Peyer's patch (tissue), 4 donors: ENCODE measurements around the gene SHISA8. TPM values are rescaled to one million over a fixed set of nuclear protein-coding genes. Genes with fewer than 3 reads are reported as not detected.

Source experiments
- DNase-seq, 3 donors: peaks; one replicate each; pipeline ENCODE4 v3.0.0-alpha.2; 2017 to 2019
- H3K27ac ChIP-seq, 4 donors: fragments of 200-600 bp; sonication (generic); one replicate each; pipeline ENCODE4 v1.5.1; 2016 to 2019
- H3K27me3 ChIP-seq, 2 donors: fragments of 200-600 bp; sonication (generic); one replicate each; pipeline ENCODE4 v1.5.1; 2019
- H3K36me3 ChIP-seq, 3 donors: fragments of 200-600 bp; sonication (generic); one replicate each; pipeline ENCODE4 v1.5.1; 2016 to 2019
- H3K4me1 ChIP-seq, 4 donors: fragments of 200-600 bp; sonication (generic); one replicate each; pipeline ENCODE4 v1.5.1; 2016 to 2019
- H3K4me3 ChIP-seq, 4 donors: fragments of 200-600 bp; sonication (generic); 1 replicate in 3 of 4; 2 replicates in 1 of 4; pipeline ENCODE4 v1.5.1; 2016 to 2019; ENCODE audit warnings: mild to moderate bottlenecking in 1 of 4
- H3K9me3 ChIP-seq, 4 donors: fragments of 200-600 bp; sonication (generic); one replicate each; pipeline ENCODE4 v1.5.1; 2016 to 2019; ENCODE audit warnings: mild to moderate bottlenecking in 1 of 4
- CTCF ChIP-seq, 6 experiments: fragments of 450-650 bp in 4 of 6; fragments of 200-600 bp in 2 of 6; sonication (generic) in 1 of 6; IDR thresholded peaks; one replicate each; pipeline ENCODE4 v1.5.1; 2017 to 2019; ENCODE audit warnings: antibody characterized with exemption in 6 of 6, mild to moderate bottlenecking in 3 of 6, moderate library complexity in 1 of 6
- POLR2A ChIP-seq, 2 donors: fragments of 450-650 bp; IDR thresholded peaks; one replicate each; pipeline ENCODE4 v1.5.1; 2017; ENCODE audit warnings: antibody characterized with exemption in 2 of 2, mild to moderate bottlenecking in 2 of 2, moderate library complexity in 2 of 2
- total RNA-seq, 4 donors: library from RNA; depleted of rRNA; stranded (reverse); fragments of >200 nt; gene quantifications; one replicate each; pipeline ENCODE4 v1.1.0, GENCODE V29; 2016

Gene SHISA8
- total RNA-seq, 4 donors from 2014 or later: not detected

- Histone ChIP-seq H3K4me1 (peaks cover 2 to 49% (median 27%) of the 10 kb centered on the region in 4 donors), H3K27me3 (peaks cover 0 to 56% of the 10 kb centered on the region in 2 donors), H3K9me3 (no peaks in the 10 kb centered on the region), H3K4me3 (peak overlapping the region; percentile 26 to 51 (median 42)), H3K36me3 (peaks cover 0 to 20% (median 0%) of the 10 kb centered on the region in 3 donors), H3K27ac (peak overlapping the region in 1 of 4 donors; percentile 67)
- TF ChIP-seq CTCF (IDR thresholded peaks at IDR 0.05): no peak
- no peak for TF ChIP-seq POLR2A (IDR thresholded peaks at IDR 0.05)
- DNase-seq: no peak
Observed at GRCh38 chr22:41910050-41911000, 4.5 kb downstream of the SHISA8 start.

DNA sequence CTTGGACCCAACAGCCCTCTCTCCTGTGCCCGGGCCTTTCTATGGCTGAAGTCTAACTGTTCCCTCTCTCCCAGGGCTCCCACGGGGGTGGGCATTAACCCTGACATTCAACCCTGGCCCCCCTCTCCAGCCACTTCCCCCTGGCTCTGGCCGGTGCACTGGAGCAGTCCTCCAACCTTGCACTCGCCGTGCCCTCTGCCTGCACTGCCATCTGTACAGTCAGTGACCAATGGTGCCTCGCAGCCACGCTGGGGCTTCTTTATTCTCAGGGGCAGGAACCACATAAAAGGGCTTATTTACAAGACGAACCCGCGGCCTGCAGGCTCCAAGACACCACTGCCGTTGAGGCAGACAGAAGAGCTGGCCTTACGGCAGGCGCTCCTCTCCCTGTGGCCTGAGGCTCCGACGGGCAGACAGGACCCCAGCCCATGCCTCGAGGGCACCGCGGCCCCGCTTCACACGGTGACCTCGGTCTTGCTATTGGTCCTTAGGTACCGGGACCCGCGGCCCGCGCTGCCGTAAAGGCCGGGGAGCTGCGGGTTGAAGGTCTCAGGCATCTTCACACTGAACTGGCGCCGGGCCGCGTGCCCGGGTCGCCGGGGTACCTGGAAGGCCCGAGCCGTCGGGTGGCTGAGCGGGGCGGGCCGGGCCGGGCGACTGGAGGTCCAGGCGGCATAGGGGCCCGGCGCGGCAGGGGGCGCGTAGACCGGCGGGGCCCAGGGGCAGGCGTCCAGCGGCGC is 5.4 kb downstream of the SHISA8 start:
- peaks cover 0 to 42% (median 23%) of the 10 kb centered on the region in 4 donors for H3K4me1 ChIP-seq
- H3K27ac ChIP-seq: peak overlapping the region in 1 of 4 donors; percentile 67
- H3K36me3 ChIP-seq: peaks cover 0 to 28% (median 0%) of the 10 kb centered on the region in 3 donors
- DNase-seq: peak in 1 of 3 donors; percentile 49
- TF ChIP-seq CTCF (IDR thresholded peaks at IDR 0.05): no peak
- TF ChIP-seq POLR2A (IDR thresholded peaks at IDR 0.05): no peak
- peak overlapping the region; percentile 26 to 51 (median 42) for H3K4me3 ChIP-seq
- H3K9me3 ChIP-seq: no peaks in the 10 kb centered on the region
- H3K27me3 ChIP-seq: peaks cover 0 to 48% of the 10 kb centered on the region in 2 donors

DNA sequence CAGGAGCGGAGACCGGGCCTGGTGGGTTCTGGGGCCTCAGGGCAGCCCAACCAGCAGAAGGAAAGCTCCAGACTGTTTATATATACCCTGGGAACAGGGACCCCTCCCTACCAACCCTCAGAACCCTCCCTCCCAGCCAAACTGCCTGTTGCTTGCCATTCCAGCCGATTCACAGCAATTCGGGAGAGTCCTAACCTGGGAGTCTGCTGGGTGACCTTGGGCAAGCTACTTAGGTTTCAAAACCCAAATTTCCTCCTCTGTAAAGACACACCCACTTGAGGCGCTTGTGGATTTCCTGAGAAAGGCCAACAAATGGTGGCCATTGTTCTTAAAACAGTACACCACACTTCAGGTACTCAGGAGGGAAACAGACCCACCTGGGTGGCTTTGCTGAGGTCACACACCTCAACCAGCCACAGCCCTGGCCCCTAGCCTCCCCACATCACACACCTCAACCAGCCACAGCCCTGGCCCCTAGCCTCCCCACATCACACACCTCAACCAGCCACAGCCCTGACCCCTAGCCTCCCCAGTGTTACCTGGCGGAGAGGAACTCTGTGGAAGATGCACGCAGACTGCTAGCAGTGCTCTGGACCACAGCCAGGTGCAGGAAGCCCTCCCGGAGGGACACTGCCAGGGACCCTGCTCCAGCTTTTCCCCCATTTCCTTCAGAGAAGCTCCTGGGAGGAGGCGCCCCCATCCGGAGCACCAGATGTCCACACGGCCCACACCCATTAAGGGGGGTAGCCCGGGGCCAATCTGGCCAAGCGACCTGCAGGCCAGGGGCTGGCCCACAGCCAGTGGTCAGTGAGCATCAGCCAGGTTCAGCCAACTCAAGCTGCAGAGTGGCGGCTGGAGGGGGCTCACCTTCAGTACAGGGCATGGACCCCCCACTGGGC is 6.2 kb downstream of the SHISA8 start:
- Histone ChIP-seq H3K4me1 (peaks cover 0 to 34% (median 20%) of the 10 kb centered on the region in 4 donors), H3K36me3 (peaks cover 0 to 36% (median 0%) of the 10 kb centered on the region in 3 donors), H3K9me3 (no peaks in the 10 kb centered on the region), H3K27me3 (peaks cover 0 to 41% of the 10 kb centered on the region in 2 donors), H3K27ac (peak overlapping the region in 1 of 4 donors; percentile 67), H3K4me3 (no peak overlapping the region)
- peak in 2 of 3 donors; percentile 52 to 73 for DNase-seq
- no peak for TF ChIP-seq CTCF (IDR thresholded peaks at IDR 0.05)
- TF ChIP-seq POLR2A (IDR thresholded peaks at IDR 0.05): no peak

GRCh38 chr22:41907436-41908401 is 7.2 kb downstream of the SHISA8 start:
- TF ChIP-seq POLR2A (IDR thresholded peaks at IDR 0.05): no peak
- TF ChIP-seq CTCF (IDR thresholded peaks at IDR 0.05): no peak
- peaks cover 0 to 34% (median 20%) of the 10 kb centered on the region in 4 donors for H3K4me1 ChIP-seq

More at GRCh38 chr22:41907436-41908401, 7.2 kb downstream of the SHISA8 start:
- peaks cover 0 to 32% of the 10 kb centered on the region in 2 donors for H3K27me3 ChIP-seq
- H3K36me3 ChIP-seq: peaks cover 0 to 46% (median 0%) of the 10 kb centered on the region in 3 donors
- H3K27ac ChIP-seq: peak overlapping the region in 1 of 4 donors; percentile 67
- H3K9me3 ChIP-seq: no peaks in the 10 kb centered on the region
- DNase-seq: no peak
- no peak overlapping the region for H3K4me3 ChIP-seq
